GM19395 (cell line): ENCODE measurements around the gene HNF1B.
"Not testable (repeated sequence)": the region's sequence is repeated elsewhere in the genome, so short reads cannot be mapped to it uniquely, and the experiment has no call there.

Experiments used
- ATAC-seq: cut with Tn5 transposase; IDR thresholded peaks from one replicate; pipeline ENCODE4 v1.9.1; 2021; ENCODE audit warnings: mild to moderate bottlenecking, moderate library complexity; ENCODE audit not compliant: unreplicated experiment

Gene HNF1B

GRCh38 chr17:37708008-37708615 is 36.7 kb downstream of the HNF1B start:
- ATAC-seq, result no peak

- no peak for ATAC-seq
These were observed 38.4 kb downstream of the HNF1B start for GRCh38 chr17:37706446-37706845.

- ATAC-seq, result no peak
These were observed 42.3 kb downstream of the HNF1B start for GRCh38 chr17:37702598-37702997.

- ATAC-seq, result no peak
These were observed 43.4 kb downstream of the HNF1B start for GRCh38 chr17:37701496-37701898.

- ATAC-seq, result no peak
These were observed 44.0 kb downstream of the HNF1B start for GRCh38 chr17:37700881-37701280.

GRCh38 chr17:37699285-37699973 is 45.4 kb downstream of the HNF1B start:
- no peak for ATAC-seq

GRCh38 chr17:37698911-37699255 is 46.0 kb downstream of the HNF1B start:
- no peak for ATAC-seq

GRCh38 chr17:37698132-37698910 is 46.5 kb downstream of the HNF1B start:
- no peak for ATAC-seq

- ATAC-seq, result no peak
These were observed 47.5 kb downstream of the HNF1B start for GRCh38 chr17:37697381-37697780.

GRCh38 chr17:37696366-37696765 is 48.5 kb downstream of the HNF1B start:
- ATAC-seq, result no peak

- no peak for ATAC-seq
These were observed 49.1 kb downstream of the HNF1B start for GRCh38 chr17:37695726-37696125.

- no peak for ATAC-seq
These were observed 50.1 kb downstream of the HNF1B start for GRCh38 chr17:37694734-37695133.

GRCh38 chr17:37693328-37693727 is 51.5 kb downstream of the HNF1B start:
- no peak for ATAC-seq

- no peak for ATAC-seq
These were observed 53.1 kb downstream of the HNF1B start for GRCh38 chr17:37691807-37692206.

GRCh38 chr17:37689317-37689716 is 55.5 kb downstream of the HNF1B start:
- ATAC-seq, result no peak

GRCh38 chr17:37683454-37683984 is 61.3 kb downstream of the HNF1B start:
- no peak for ATAC-seq

GRCh38 chr17:37682007-37682406 is 62.9 kb downstream of the HNF1B start:
- no peak for ATAC-seq

GRCh38 chr17:37679995-37680394 is 64.9 kb downstream of the HNF1B start:
- not testable (repeated sequence) for ATAC-seq

- no peak for ATAC-seq
These were observed 66.8 kb downstream of the HNF1B start for GRCh38 chr17:37678036-37678435.

- ATAC-seq, result no peak
These were observed 67.8 kb downstream of the HNF1B start for GRCh38 chr17:37677021-37677420.

- no peak for ATAC-seq
These were observed 68.5 kb downstream of the HNF1B start for GRCh38 chr17:37676115-37676925.
